OCI-LY7 (cell line): ENCODE data around the gene AFF3.

Source experiments
- CTCF ChIP-seq: fragments of 200-600 bp; sonication (generic); conservative IDR thresholded peaks from 2 replicates; pipeline ENCODE4 v1.5.1; 2014; ENCODE audit warnings: mild to moderate bottlenecking, antibody characterized with exemption, low read length, moderate library complexity, mixed read lengths
- EZH2phosphoT487 ChIP-seq: fragments of 200-600 bp; sonication (generic); IDR thresholded peaks from 2 replicates; pipeline ENCODE4 v1.6.1; 2018; ENCODE audit warnings: low read depth, borderline replicate concordance, mild to moderate bottlenecking, mixed run types, antibody characterized with exemption, low read length, moderate library complexity, mixed read lengths

- TF ChIP-seq CTCF (no peak), EZH2phosphoT487 (no peak)
Measured at GRCh38 chr2:99631700-99632099, 510.7 kb downstream of the AFF3 start.
